Measurements from ENCODE around the gene TASOR2. TPM values are rescaled to one million over a fixed set of nuclear protein-coding genes. Genes with fewer than 3 reads are reported as not detected.

TASOR2 gene
- total RNA-seq, 4 donors from 2014 or later: 51.8 to 71.8 (median 64.2) TPM

Other genes starting within 250 kb of the TASOR2 start
- not detected for gene CALML5, start 185.3 kb upstream of the TASOR2 start, total RNA-seq
- gene CALML3, start 159.9 kb upstream of the TASOR2 start, total RNA-seq: 10 to 100 TPM in 1 of 4 donors, 1 to 10 TPM in 1, under 1 TPM in 1, not detected in 1; 0.13 to 19.4 (median 1.9) TPM
- gene ASB13, start 18.2 kb upstream of the TASOR2 start, total RNA-seq: 10 to 100 TPM; 17.6 to 39.6 (median 19.0) TPM
- 100 to 1,000 TPM; 186 to 294 (median 225) TPM for gene GDI2, start 128.6 kb downstream of the TASOR2 start, total RNA-seq
- 1 to 10 TPM; 3.3 to 8.9 (median 5.9) TPM for gene ANKRD16, start 205.1 kb downstream of the TASOR2 start, total RNA-seq
- 100 to 1,000 TPM in 2 of 4 donors, 10 to 100 TPM in 2; 76.2 to 108 (median 98.5) TPM for gene FBH1, start 205.4 kb downstream of the TASOR2 start, total RNA-seq